22Rv1 (cell line): ENCODE data around the gene EMP1.

ENCODE experiments used
- ZFX ChIP-seq: fragments of 450-650 bp; IDR thresholded peaks from 2 replicates; pipeline ENCODE4 v1.6.1; 2017; ENCODE audit warnings: antibody characterized with exemption, borderline replicate concordance
- TF ChIP-seq, protein P1 (sequence below): fragments of 450-650 bp; IDR thresholded peaks from 2 replicates; pipeline ENCODE4 v1.5.1; 2017; ENCODE audit warnings: mild to moderate bottlenecking

DNA sequence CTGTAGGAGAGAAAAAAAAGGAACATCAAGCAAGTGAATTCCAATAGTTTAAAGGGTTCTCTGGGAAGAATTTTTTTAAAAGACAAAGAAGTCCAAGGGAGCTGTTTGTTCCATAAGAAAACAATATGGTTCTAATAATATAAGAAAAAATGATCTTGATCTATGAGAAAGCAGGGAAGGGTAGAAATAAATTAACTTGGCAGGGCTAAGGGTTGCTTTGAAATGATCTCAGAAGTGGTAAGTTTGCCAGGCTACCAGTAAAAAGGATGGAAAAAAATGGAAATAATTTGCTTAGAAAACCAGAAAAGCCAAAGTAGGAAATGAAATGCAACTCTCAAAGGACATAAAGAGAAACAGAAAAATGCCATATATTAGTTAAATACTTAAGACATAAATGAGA is 41.7 kb upstream of the EMP1 start:
- TF ChIP-seq, protein P1, sequence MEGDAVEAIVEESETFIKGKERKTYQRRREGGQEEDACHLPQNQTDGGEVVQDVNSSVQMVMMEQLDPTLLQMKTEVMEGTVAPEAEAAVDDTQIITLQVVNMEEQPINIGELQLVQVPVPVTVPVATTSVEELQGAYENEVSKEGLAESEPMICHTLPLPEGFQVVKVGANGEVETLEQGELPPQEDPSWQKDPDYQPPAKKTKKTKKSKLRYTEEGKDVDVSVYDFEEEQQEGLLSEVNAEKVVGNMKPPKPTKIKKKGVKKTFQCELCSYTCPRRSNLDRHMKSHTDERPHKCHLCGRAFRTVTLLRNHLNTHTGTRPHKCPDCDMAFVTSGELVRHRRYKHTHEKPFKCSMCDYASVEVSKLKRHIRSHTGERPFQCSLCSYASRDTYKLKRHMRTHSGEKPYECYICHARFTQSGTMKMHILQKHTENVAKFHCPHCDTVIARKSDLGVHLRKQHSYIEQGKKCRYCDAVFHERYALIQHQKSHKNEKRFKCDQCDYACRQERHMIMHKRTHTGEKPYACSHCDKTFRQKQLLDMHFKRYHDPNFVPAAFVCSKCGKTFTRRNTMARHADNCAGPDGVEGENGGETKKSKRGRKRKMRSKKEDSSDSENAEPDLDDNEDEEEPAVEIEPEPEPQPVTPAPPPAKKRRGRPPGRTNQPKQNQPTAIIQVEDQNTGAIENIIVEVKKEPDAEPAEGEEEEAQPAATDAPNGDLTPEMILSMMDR = no peak
- no peak for TF ChIP-seq ZFX
